HG03558 (cell line): ENCODE results near the gene ATP9A.
"Not testable (repeated sequence)": the region's sequence is repeated elsewhere in the genome, so short reads cannot be mapped to it uniquely, and the experiment has no call there.

ENCODE experiments used
- ATAC-seq: cut with Tn5 transposase; IDR thresholded peaks from one replicate; pipeline ENCODE4 v1.9.1; 2021; ENCODE audit warnings: moderate number of reproducible peaks; ENCODE audit not compliant: unreplicated experiment; ENCODE audit errors: extremely low read depth

ATP9A gene

DNA sequence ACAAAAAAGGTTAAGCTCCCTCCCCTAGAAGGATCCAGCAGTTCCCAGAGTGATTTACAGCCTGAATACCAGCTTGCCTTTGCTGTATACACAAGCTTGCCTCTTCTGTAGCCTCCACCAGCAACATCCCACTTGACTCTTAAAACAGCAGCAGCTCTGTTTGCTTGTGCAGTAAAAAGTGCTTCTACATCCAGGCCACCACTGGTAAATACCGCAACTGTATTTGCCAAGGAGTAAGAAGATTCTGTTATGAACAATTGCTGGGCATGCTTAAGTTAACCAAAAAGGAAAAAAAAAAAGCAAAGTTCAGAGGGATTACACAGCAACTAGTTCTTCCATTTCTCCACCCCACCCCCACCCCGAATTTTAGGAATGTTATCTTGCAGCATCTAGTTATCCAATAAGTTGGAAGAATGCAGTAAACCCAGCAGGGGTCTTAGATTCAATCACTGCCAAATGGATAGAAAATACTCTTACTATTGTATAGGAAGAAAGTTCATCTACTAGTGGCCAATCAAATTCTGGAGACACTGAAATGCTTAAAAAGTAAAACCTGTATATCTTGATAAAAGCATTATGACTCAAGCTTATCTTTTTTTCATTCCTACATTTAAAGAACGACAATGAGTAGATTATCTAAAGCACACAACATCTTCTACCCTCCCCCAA, 29.3 kb upstream of the ATP9A start:
- ATAC-seq = no peak

DNA sequence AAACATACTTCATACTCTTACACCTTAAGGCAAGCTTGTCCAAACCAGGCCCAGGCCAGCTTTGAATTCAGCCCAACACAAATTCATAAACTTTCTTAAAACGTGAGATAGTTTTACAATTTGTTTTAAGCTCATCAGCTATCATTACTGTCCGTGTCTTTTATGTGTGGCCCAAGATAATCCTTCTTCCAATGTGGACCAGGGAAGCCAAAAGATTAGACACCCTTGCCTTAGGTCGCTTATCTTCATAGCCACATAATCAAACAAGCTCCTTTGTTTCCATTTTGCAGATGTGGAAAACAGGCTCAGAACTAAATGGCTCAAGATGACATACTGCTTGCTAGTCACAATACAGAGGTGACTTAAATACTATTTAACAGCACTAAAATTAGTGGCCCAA, 28.1 kb upstream of the ATP9A start:
- no peak for ATAC-seq

DNA sequence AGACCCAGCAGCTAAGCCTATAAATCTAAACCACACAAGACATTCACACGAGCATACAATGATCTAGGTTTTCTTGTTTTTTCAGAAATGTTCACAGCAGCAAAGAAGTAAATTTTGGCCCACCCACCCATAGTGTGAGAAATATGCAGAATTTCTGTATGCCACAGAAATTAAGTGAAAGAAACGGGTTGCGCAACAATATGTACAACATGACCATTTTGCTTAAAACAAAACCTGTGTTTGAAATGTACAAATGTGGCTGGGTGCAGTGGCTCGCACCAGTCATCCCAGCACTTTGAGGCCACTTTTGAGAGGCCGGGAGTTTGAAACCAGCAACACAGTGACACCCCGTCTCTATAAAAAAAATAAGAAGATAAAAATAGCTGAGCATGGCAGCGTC, 24.8 kb upstream of the ATP9A start:
- no peak for ATAC-seq

DNA sequence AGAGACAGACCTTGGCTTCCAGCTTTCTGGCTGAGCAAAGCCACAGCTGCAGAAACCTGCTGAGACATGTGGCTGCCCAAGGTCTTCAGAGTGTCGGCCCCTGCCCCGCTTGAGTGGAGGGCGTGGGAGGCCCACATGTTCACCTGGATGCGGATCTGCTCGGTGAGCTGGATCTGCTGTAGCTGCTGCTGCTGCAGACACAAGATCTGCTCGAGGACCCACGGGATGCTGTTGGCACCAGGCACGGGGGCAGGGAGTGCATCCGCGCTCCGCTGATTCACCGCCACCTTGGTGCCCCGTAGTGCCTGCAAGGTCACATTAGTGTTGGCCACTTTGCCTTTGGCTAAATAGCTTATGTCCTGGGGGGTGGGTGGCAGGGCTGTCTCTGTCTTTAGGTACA, 23.4 kb upstream of the ATP9A start:
- ATAC-seq = no peak

DNA sequence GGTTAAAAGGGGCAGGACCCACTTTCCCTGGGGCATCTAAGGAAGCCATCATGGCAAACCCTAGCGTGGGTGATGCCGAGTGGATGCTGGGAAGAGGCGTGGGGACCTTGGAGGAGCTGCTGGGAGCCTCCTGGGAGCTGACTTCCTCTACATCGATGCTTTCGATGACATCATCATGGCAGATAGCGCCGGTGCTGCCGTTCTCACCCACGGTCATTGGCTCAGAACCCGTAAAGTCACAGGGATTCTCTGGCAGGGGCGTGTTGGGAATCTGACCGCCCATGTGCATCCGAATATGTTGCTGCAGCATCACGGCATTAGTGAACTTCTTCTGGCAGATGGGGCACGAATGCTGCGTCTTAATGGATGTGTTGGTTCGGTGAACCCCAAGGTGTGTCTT, 22.1 kb upstream of the ATP9A start:
- no peak for ATAC-seq

DNA sequence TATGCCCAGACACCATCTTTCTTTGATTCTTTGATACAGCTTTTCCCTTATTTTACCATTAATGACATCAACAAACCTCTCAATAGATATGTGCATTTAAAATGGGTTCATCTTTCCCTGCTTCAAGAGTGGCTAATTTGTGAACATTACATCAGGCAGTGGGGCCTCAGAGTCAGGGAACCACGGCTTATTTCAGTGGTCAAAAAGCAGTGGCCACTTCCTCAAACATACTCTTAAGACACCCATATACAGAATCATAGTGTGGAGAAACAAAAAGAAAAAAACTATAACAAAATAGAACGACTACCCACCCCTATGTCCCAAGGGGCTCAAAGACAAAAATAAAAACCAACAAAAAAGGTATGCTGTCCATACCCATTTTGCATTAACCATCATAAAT, 21.2 kb upstream of the ATP9A start:
- ATAC-seq = no peak

DNA sequence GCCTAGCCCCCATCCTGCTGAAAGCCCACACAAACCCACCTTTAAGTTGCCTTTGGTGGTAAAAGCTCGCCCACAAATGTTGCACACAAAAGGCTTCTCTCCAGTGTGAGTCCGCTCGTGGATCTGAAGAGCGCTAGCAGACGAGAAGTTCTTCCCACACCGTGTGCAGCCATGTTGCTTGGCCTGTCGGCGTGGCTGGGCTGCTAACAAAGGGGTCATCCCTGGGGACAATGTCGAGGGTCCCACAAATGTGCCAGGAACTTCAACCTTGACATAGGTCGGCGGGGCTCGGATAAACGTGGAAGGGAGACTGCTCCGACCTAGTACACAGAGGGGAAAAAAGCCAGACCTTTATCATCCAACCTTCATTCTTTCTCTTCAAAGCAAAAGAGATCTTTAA, 20.6 kb upstream of the ATP9A start:
- ATAC-seq = no peak

DNA sequence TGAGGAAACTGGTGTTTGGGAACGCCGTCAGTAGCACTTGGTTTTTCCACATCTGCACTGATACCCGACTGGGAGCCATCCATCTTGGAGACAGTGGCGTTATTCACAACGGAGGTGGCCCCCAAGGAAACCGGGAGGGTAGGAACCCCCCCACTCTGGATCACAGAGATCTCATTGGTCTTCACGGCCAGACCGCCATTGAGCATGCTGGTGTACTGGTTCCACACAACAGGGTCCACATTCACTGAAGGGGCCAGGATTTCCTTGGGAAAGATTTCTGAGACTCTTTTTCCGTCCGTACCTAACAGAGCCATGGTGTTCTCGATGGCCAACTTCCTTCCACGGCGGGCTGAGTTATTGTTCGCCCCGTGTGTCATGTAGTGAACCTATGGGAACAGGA, 16.1 kb upstream of the ATP9A start:
- ATAC-seq = no peak

DNA sequence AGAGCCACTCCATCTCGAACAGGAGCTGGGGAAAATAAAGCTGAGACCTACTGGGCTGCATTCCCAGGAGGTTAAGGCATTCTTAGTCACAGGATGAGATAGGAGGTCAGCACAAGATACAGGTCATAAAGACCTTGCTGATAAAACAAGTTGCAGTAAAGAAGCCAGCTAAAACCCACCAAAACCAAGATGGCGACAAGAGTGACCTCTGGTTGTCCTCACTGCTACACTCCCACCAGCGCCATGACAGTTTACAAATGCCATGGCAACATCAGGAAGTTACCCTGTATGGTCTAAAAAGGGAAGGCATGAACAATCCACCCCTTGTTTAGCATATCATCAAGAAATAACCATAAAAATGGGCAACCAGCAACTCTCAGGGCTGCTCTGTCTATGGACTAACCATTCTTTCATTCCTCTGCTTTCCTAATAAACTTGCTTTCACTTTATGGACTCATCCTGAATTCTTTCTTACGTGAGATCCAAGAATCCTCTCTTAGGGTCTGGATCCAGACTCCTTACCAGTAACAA, 10.1 kb upstream of the ATP9A start:
- ATAC-seq = not testable (repeated sequence)

DNA sequence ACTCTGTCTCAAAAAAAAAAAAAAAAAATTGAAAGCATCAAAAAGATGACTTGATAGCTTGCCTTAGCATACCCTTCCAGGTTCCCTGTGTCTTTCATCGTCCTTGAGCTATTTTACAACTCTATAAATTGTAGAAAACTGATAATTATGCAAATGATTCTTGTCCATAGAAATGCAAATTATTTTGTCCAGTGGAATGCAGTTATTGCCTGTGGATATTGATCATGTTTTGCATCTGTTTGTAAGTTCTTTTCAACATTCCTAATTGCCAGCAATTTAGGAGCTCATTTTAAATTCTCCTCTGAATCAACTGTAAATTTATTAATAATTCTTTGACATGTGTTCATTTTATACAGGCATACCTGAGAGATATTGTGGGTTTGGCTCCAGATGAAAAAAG, 7.1 kb upstream of the ATP9A start:
- no peak for ATAC-seq

DNA sequence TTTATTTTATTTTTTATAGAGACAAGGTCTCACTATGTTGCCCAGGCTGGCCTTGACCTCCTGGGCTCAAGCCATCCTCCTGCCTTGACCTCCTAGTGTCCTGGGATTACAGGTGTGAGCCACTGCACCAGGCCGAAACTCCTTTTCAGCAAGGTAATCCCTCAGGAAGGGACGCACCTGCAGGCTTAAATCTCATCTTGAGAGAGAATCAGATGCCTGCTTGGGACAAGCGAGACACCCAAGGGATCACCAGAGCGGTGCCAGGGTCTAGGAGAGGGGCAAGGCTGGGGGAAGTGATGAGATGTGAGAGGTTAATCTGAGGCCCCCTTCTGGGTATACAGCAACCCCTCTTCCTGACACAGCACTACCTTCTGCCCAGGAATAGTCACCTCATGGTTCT, 4.0 kb upstream of the ATP9A start:
- no peak for ATAC-seq

DNA sequence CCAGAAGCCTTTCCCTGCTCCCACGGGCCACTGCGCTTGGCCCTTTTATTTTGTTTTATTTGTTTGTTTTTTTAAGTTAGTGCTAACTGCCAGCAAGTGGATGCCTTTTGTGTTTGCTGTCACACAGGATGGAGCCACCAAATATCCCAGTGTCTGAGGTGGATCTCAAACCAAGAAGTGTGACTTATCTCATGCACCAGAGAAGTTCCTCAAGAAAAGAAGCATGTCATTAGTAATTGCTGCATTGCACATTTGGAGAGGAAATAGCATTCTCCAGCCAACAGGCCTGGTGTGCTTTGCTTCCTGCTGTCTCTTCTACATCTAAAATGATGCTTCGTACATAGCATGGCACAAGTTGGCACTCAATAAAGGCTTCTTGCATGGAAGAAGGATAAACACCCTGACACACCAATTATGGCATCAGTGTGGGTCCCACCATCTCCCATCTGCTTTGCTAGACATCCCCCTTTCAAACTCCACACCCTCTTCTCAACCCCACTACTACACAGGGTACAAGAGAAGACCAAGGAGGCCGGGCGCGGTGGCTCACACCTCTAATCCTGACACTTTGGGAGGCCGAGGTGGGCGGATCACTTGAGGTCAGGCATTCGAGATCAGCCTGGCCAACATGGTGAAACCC, 1.9 kb upstream of the ATP9A start:
- no peak for ATAC-seq

DNA sequence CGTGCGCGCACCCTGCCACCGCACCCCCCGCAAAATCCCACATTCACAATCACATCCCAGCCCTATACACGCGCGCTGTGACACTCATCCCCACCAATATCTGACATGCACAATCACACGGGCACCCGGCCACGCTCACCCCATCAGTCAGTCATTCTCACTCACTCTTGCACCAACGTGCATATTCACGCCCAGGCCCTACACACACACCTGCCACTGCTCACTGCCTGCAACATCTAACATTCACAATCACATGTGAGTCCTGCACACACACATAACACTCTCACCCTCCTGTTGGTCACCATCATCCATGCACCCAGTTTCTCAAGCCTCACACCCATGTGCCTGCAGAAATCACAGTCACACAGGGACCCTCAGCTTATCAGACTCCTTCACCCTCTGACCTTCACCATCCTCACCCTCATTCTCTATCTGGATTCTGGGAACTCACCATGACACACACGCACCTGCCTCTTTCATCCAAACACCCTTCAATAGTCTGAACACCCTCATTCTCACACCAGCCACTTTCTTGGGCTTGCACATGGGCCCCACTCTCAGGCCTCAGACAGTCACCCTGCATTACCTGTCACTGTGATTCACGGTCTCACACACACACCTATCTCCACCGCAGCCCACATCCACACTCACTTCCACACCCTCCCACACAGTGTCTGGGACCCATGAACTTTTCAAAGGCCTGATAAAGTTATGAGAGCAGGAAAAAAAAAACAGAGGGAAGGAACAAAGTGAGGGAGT, 748 bp upstream of the ATP9A start:
- ATAC-seq = no peak

DNA sequence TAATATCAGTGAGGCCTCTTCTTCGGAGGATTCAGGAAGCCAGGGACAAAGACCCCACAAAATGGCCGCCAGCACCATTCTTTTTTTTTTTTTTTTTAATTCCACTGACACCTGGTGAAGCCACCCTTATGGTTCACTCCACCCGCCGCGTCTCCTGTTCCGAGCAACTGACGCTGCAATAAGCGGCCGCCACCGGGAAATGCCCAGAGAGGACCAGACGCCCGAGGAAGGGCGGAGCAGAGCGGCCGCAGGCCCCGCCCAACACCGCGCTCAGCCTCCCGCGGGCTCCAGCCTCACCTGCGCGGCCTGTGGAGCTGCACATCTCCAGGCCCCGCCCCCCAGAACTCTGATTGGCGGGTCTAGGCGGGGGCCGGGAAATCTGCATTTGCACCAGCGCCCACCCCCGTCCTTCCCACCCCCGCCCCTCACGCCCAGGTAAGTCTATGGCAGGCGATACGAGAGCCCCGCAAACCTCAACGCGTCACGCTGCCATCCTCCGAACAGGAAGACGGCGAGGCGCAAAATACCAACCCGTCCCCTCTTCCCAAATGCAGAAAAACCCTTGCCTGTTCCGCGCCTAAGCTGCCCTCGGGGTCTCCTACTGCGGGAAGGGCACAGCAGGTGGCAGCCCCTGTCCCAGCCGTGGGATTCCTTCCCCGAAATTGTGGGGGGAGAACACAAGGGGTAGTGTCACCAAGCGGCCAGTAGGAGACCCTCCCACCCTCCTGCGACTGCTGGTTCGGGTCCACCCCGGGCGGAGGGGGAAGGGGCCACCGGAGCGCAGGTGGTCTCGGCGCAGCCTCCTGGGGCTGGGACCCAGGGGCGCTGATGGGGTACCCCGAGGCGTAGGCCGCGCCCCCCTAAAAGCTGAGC, 960 bp downstream of the ATP9A start:
- ATAC-seq = no peak

DNA sequence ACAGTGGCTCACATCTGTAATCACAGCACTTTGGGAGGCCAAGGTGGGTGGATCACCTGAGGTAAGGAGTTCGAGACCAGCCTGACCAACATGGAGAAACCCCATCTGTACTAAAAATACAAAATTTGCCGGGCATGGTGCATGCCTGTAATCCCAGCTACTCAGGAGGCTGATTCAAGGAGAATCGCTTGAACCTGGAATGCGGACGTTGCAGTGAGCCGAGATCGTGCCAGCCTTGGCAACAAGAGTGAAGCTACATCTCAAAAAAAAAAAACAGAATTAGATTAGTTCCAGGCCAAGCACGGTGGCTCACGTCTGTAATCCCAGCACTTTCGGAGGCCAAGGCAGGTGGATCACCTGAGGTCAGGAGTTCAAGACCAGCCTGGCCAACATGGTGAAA, 2.8 kb downstream of the ATP9A start:
- ATAC-seq = not testable (repeated sequence)

DNA sequence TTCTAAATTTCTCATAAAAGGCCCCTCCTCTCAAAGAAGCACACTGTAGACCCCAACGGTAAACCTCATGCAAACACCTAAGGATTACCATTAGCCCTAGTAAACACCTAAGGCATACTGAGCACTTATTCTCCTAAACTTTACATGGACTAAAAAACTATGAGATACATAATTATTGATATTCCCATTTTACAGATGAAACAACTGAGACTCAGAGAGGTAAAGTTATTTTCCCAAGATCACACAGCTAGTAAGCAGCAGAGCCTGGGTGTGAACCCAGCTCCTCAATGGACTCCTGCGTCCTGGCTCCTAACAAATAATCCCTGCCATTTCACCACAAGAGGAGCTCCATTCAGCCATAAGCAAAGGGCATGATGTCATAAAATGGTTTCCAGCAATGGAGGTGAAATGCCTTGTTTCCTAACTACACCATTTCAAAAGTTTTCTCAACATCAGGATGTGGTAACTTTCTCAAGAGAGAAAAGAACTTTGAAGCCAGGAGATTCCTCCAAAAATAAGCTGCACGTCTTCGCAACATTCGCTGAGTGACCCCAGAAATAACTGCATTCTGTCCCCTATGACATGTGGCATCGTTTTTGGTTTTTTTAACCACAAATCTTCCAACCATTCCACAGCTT, 4.1 kb downstream of the ATP9A start:
- ATAC-seq = no peak

DNA sequence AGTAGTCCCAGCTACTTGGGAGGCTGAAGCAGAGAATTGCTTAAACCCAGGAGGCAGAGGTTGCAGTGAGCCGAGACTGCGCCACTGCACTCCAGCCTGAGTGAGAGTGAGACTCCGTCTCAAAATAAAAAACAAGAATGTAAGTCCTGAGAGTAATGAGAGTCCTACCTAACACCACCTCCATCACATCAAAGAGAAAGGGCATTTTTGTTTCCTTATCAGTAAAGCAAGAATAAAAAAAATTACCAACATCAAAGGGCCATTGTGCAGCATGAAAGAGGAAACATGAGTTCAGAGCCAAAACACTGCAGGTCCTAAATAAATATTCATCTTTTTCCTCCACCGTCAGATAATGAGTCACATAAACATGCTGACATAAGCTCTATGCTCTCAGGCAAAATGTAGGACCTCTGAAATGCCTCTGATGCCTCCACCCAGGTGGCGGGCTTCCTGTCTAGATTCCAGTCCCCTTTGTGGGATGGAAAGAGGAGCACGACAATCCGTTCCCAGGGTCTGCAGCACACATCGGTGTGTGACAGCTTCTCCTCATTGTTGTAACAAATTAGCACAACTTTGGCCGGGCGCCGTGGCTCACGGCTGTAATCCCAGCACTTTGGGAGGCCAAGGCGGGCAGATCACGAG, 7.2 kb downstream of the ATP9A start:
- no peak for ATAC-seq

DNA sequence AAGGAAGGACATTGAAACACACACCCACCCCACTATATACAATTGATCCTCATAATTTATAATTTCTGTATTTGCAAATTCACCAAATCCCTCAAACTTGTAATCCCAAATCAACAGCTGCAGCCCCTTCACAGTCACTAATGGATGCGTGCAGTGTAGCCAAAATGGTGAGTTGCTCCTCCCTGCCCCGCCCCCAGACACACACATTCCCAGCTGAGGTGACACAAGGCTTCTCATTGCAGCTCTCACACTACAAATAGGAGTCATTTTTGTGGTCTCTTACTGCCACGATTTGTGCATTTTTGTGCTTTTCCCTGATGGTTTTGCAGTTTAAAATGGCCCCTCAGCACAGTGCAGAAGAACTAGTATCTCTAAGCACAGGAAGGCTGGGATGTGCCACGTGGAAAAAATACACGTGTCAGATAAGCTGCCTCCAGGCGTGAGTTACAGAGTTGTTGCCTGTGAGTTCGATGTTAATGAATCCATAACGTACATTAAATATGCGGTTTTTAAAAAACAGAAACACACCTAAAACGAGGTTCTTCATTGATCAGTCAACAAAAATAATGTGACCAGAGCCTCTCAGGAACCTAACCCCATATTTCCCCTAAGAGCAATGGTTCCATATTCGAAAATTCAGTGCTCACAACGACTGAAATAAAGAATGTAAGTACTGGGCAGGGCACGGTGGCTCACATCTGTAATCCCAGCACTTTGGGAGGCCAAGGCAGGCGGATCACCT, 8.2 kb downstream of the ATP9A start:
- no peak for ATAC-seq
